Liver (tissue), 9 donors: ENCODE results near the gene STOM. TPM values are rescaled to one million over a fixed set of nuclear protein-coding genes. Genes with fewer than 3 reads are reported as not detected.

Experiments used
- DNase-seq: peaks from one replicate; pipeline ENCODE4 v3.0.0-alpha.2; 2017; ENCODE audit warnings: low spot score
- H3K27ac ChIP-seq, 2 donors: one replicate each; pipeline ENCODE4 v1.7.0; 2013; ENCODE audit warnings: inconsistent platforms in 2 of 2, low read length in 2 of 2, control low read depth in 1 of 2, low read depth in 1 of 2, mild to moderate bottlenecking in 1 of 2
- H3K27me3 ChIP-seq, 4 donors: one replicate each; pipeline versions ENCODE4 v1.6.1 to v1.7.0; 2013; ENCODE audit warnings: low read length in 3 of 4, inconsistent platforms in 1 of 4, mild to moderate bottlenecking in 1 of 4, moderate library complexity in 1 of 4; ENCODE audit not compliant: control insufficient read depth in 4 of 4, insufficient read depth in 4 of 4
- H3K36me3 ChIP-seq, 4 donors: one replicate each; pipeline versions ENCODE4 v1.6.1 to v1.7.0; 2013; ENCODE audit warnings: low read length in 3 of 4, mild to moderate bottlenecking in 3 of 4, low read depth in 1 of 4, moderate library complexity in 1 of 4; ENCODE audit not compliant: control insufficient read depth in 4 of 4, insufficient read depth in 3 of 4
- H3K4me1 ChIP-seq, 4 donors: one replicate each; pipeline versions ENCODE4 v1.6.1 to v1.7.0; 2013; ENCODE audit warnings: low read length in 3 of 4, mild to moderate bottlenecking in 3 of 4, moderate library complexity in 1 of 4; ENCODE audit not compliant: control insufficient read depth in 4 of 4, insufficient read depth in 4 of 4
- H3K4me3 ChIP-seq, 3 donors: one replicate each; pipeline versions ENCODE4 v1.6.1 to v1.7.0; 2013; ENCODE audit warnings: low read length in 3 of 3, control low read depth in 1 of 3, low read depth in 1 of 3, mild to moderate bottlenecking in 1 of 3
- H3K9ac ChIP-seq, 2 donors: one replicate each; pipeline ENCODE4 v1.7.0; 2013; ENCODE audit warnings: low read length in 2 of 2, mild to moderate bottlenecking in 2 of 2, moderate library complexity in 2 of 2, control low read depth in 1 of 2, low read depth in 1 of 2
- H3K9me3 ChIP-seq, 4 donors: one replicate each; pipeline versions ENCODE4 v1.6.1 to v1.7.0; 2013; ENCODE audit warnings: low read length in 3 of 4; ENCODE audit not compliant: control insufficient read depth in 4 of 4
- FOXA1 ChIP-seq: IDR thresholded peaks from 2 replicates; pipeline ENCODE4 v1.6.1; 2016; ENCODE audit warnings: antibody characterized with exemption
- GABPA ChIP-seq, 2 donors: IDR thresholded peaks in 1 of 2; conservative IDR thresholded peaks in 1 of 2; 2 replicates each; pipeline ENCODE4 v1.6.1; 2016; ENCODE audit warnings: antibody characterized with exemption in 2 of 2, mild to moderate bottlenecking in 1 of 2, moderate library complexity in 1 of 2
- HNF4A ChIP-seq, 2 donors: conservative IDR thresholded peaks; 2 replicates each; pipeline ENCODE4 v1.6.1; 2016; ENCODE audit warnings: antibody characterized with exemption in 2 of 2, mild to moderate bottlenecking in 2 of 2
- JUND ChIP-seq, 2 donors: IDR thresholded peaks; 2 replicates each; pipeline ENCODE4 v1.6.1; 2016; ENCODE audit warnings: antibody characterized with exemption in 2 of 2
- MAX ChIP-seq: IDR thresholded peaks from 2 replicates; pipeline ENCODE4 v1.6.1; 2016; ENCODE audit warnings: antibody characterized with exemption
- RAD21 ChIP-seq, 2 donors: IDR thresholded peaks; 2 replicates each; pipeline ENCODE4 v1.6.1; 2016; ENCODE audit warnings: antibody characterized with exemption in 2 of 2, mild to moderate bottlenecking in 2 of 2
- RXRA ChIP-seq, 2 donors: IDR thresholded peaks; 2 replicates each; pipeline ENCODE4 v1.6.1; 2017 to 2018; ENCODE audit warnings: antibody characterized with exemption in 2 of 2, mild to moderate bottlenecking in 1 of 2
- TAF1 ChIP-seq: conservative IDR thresholded peaks from 2 replicates; pipeline ENCODE4 v1.6.1; 2016; ENCODE audit warnings: antibody characterized with exemption, mild to moderate bottlenecking
- YY1 ChIP-seq: IDR thresholded peaks from 2 replicates; pipeline ENCODE4 v1.6.1; 2016; ENCODE audit warnings: antibody characterized with exemption, mild to moderate bottlenecking
- ZBTB33 ChIP-seq: IDR thresholded peaks from 2 replicates; pipeline ENCODE4 v1.6.1; 2016; ENCODE audit warnings: antibody characterized with exemption
- WGBS: extraction: QIAGEN DNeasy Blood & Tissue Kit; methylation state at CpG from one replicate; pipeline ENCODE4 v1.1.7; 2013; 5-methylcytosine and 5-hydroxymethylcytosine counted together
- polyA plus RNA-seq, 2 donors: library from polyadenylated mRNA; stranded (reverse) in 1 of 2; unstranded in 1 of 2; fragments of 200-250 nt in 1 of 2; fragments of >200 nt in 1 of 2; fragmentation: Nextera tagmentation in 1 of 2; extraction: Ambion mirVana in 1 of 2; gene quantifications; one replicate each; pipeline versions ENCODE4 v1.2.1 to v1.2.3, GENCODE V29; 2013 to 2015
- total RNA-seq, 2 donors: library from RNA; depleted of rRNA; stranded (reverse); fragments of >200 nt; gene quantifications; one replicate each; pipeline ENCODE4 v1.2.3, GENCODE V29; 2014
- TF ChIP-seq, protein P1 (sequence below): fragments of 150-350 bp; IDR thresholded peaks from 2 replicates; pipeline ENCODE4 v1.5.1; 2017; ENCODE audit warnings: improper control_type of control experiment, low read depth, low read length; ENCODE audit not compliant: missing input control
- TF ChIP-seq, protein P2 (sequence below): IDR thresholded peaks from 2 replicates; pipeline ENCODE4 v1.6.1; 2016; ENCODE audit warnings: antibody characterized with exemption
- donor health status: healthy.
- donor health status: healthy.
- donor health status: healthy.
- donor health status: healthy.
- donor health status: healthy.

STOM gene
- total and polyA plus RNA-seq, 4 donors: 150 to 398 (median 265) TPM

DNA sequence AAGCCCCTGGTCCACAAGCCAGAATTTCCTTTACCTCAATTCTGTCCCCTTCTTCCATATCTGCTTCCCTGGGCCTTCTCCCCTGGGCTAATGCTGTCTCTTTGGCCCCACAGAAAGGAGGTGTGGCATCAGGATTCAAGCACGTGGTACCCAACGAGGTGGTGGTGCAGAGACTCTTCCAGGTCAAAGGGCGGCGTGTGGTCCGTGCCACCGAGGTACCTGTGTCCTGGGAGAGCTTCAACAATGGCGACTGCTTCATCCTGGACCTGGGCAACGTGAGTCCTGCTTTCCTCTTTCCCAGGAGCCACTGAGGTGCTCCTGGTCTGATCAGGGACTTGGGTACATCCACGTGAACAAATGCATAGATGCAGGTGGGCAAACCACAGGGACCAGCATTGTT, 59.5 kb downstream of the STOM start:
- no peaks in the 10 kb centered on the region for H3K27me3 ChIP-seq
- no peak for TF ChIP-seq RXRA (IDR thresholded peaks at IDR 0.05)
- TF ChIP-seq RAD21 (IDR thresholded peaks at IDR 0.05): no peak
- TF ChIP-seq GABPA (IDR thresholded peaks at IDR 0.05 in 1 of 2, conservative IDR thresholded peaks at IDR 0.05 in 1 of 2): no peak
- TF ChIP-seq, protein P1, sequence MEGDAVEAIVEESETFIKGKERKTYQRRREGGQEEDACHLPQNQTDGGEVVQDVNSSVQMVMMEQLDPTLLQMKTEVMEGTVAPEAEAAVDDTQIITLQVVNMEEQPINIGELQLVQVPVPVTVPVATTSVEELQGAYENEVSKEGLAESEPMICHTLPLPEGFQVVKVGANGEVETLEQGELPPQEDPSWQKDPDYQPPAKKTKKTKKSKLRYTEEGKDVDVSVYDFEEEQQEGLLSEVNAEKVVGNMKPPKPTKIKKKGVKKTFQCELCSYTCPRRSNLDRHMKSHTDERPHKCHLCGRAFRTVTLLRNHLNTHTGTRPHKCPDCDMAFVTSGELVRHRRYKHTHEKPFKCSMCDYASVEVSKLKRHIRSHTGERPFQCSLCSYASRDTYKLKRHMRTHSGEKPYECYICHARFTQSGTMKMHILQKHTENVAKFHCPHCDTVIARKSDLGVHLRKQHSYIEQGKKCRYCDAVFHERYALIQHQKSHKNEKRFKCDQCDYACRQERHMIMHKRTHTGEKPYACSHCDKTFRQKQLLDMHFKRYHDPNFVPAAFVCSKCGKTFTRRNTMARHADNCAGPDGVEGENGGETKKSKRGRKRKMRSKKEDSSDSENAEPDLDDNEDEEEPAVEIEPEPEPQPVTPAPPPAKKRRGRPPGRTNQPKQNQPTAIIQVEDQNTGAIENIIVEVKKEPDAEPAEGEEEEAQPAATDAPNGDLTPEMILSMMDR: no peak
- no peak for TF ChIP-seq ZBTB33
- no peaks in the 10 kb centered on the region for H3K9me3 ChIP-seq
- H3K36me3 ChIP-seq: peaks cover 0 to 26% (median 9%) of the 10 kb centered on the region in 4 donors
- DNase-seq: no peak
- no peak overlapping the region for H3K4me3 ChIP-seq
- WGBS: 90% methylated on average over 9 of the region's 9 CpGs
- no peak overlapping the region for H3K27ac ChIP-seq
- peaks cover 0 to 3% (median 0%) of the 10 kb centered on the region in 4 donors for H3K4me1 ChIP-seq
- no peak overlapping the region for H3K9ac ChIP-seq

- Histone ChIP-seq H3K4me1 (peaks cover 0 to 6% (median 0%) of the 10 kb centered on the region in 4 donors), H3K27me3 (no peaks in the 10 kb centered on the region), H3K36me3 (peaks cover 0 to 26% (median 9%) of the 10 kb centered on the region in 4 donors), H3K4me3 (no peak overlapping the region), H3K9me3 (no peaks in the 10 kb centered on the region), H3K9ac (no peak overlapping the region), H3K27ac (no peak overlapping the region)
- no peak for TF ChIP-seq RXRA (IDR thresholded peaks at IDR 0.05)
- no peak for TF ChIP-seq ZBTB33
- no peak for TF ChIP-seq MAX
- DNase-seq: no peak
- WGBS: 88% methylated on average over 7 of the region's 7 CpGs
Observed at GRCh38 chr9:121309833-121310425, 60.1 kb downstream of the STOM start.

- Histone ChIP-seq H3K36me3 (peaks cover 0 to 26% (median 9%) of the 10 kb centered on the region in 4 donors), H3K27me3 (no peaks in the 10 kb centered on the region), H3K4me3 (no peak overlapping the region), H3K27ac (no peak overlapping the region), H3K4me1 (peaks cover 0 to 6% (median 0%) of the 10 kb centered on the region in 4 donors), H3K9ac (no peak overlapping the region), H3K9me3 (no peaks in the 10 kb centered on the region)
- no peak for DNase-seq
- WGBS: 95% methylated on average over 6 of the region's 6 CpGs
- TF ChIP-seq HNF4A (conservative IDR thresholded peaks at IDR 0.05): no peak
- no peak for TF ChIP-seq RAD21 (IDR thresholded peaks at IDR 0.05)
- TF ChIP-seq TAF1: no peak
- TF ChIP-seq GABPA (IDR thresholded peaks at IDR 0.05 in 1 of 2, conservative IDR thresholded peaks at IDR 0.05 in 1 of 2): no peak
- no peak for TF ChIP-seq RXRA (IDR thresholded peaks at IDR 0.05)
- no peak for TF ChIP-seq YY1
- TF ChIP-seq, protein P2, sequence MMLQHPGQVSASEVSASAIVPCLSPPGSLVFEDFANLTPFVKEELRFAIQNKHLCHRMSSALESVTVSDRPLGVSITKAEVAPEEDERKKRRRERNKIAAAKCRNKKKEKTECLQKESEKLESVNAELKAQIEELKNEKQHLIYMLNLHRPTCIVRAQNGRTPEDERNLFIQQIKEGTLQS: no peak
- no peak for TF ChIP-seq JUND (IDR thresholded peaks at IDR 0.05)
- TF ChIP-seq, protein P1: no peak
- no peak for TF ChIP-seq FOXA1
- TF ChIP-seq ZBTB33: no peak
Observed at GRCh38 chr9:121309171-121309570, 60.9 kb downstream of the STOM start.
